Measurements from ENCODE around the gene TACR2.

DNA sequence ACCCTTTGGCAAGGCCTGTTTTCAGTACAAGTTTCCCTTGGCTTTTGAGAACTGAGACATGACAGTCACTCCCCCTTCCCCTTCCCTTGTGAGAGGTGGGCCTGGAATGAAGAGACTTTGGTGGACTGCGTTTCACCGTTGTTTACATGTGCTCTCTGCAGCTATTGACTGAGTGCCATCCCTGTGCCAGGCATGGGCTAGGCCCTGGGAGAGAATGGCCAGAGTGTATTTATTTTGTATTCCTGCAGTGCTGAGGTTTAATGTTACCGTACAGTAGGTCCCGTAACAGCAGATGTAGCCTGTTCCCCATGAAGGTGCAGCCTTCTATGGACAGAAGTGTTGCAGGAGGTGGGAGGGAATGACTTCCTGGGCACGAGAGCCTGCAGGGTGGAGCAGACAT, 50.0 kb downstream of the TACR2 start:
- no peak for TF ChIP-seq ZNF776 (CRISPR knock-in tag; IDR thresholded peaks at IDR 0.05)
- TF ChIP-seq EZH2 (conservative IDR thresholded peaks at IDR 0.05; ENCODE audit: low read depth, low read length), result no peak
- TF ChIP-seq, protein P1, sequence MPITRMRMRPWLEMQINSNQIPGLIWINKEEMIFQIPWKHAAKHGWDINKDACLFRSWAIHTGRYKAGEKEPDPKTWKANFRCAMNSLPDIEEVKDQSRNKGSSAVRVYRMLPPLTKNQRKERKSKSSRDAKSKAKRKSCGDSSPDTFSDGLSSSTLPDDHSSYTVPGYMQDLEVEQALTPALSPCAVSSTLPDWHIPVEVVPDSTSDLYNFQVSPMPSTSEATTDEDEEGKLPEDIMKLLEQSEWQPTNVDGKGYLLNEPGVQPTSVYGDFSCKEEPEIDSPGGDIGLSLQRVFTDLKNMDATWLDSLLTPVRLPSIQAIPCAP (CRISPR knock-in tag; IDR thresholded peaks at IDR 0.05; ENCODE audit: low read depth), result no peak
- TF ChIP-seq, protein P2, sequence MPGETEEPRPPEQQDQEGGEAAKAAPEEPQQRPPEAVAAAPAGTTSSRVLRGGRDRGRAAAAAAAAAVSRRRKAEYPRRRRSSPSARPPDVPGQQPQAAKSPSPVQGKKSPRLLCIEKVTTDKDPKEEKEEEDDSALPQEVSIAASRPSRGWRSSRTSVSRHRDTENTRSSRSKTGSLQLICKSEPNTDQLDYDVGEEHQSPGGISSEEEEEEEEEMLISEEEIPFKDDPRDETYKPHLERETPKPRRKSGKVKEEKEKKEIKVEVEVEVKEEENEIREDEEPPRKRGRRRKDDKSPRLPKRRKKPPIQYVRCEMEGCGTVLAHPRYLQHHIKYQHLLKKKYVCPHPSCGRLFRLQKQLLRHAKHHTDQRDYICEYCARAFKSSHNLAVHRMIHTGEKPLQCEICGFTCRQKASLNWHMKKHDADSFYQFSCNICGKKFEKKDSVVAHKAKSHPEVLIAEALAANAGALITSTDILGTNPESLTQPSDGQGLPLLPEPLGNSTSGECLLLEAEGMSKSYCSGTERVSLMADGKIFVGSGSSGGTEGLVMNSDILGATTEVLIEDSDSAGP (CRISPR knock-in tag; IDR thresholded peaks at IDR 0.05; ENCODE audit: borderline replicate concordance), result no peak
- TF ChIP-seq MXD4 (CRISPR knock-in tag; IDR thresholded peaks at IDR 0.05), result no peak
- TF ChIP-seq ATRX (CRISPR knock-in tag; IDR thresholded peaks at IDR 0.05; ENCODE audit: borderline replicate concordance), result no peak

Data from HepG2 (cell line).